A673 (cell line): ENCODE measurements around the gene TMEM95. TPM values are rescaled to one million over a fixed set of nuclear protein-coding genes. Genes with fewer than 3 reads are reported as not detected.
A peak's percentile ranks its signal among the peaks of the same experiment; 100 is the strongest.

ENCODE experiments used
- BruUV-seq: library from RNA; stranded (reverse); fragments of 400-500 nt; replicated peaks from 2 replicates; lab custom pipeline; 2021; lab: Mats Ljungman, UMichigan
- CTCF ChIA-PET: fragments of 300-600 bp; sonication (Branson Sonifier 250); formaldehyde crosslinking; loops from one replicate; lab custom pipeline; 2022; ENCODE audit warnings: antibody characterized with exemption; lab: Charles Lee
- POLR2A ChIA-PET: fragments of 300-600 bp; sonication (Branson Sonifier 250); formaldehyde crosslinking; loops from one replicate; lab custom pipeline; 2022; ENCODE audit warnings: antibody characterized with exemption; ENCODE audit not compliant: low non-redundant PET; lab: Charles Lee
- DNase-seq: peaks from one replicate; pipeline ENCODE4 v3.0.0-alpha.2; 2015; ENCODE audit warnings: low spot score
- H3K27ac ChIP-seq: fragments of 200-600 bp; sonication (generic); 2 replicates; pipeline ENCODE4 v1.5.1; 2016; ENCODE audit warnings: mixed run types, low read depth, mild to moderate bottlenecking, mixed read lengths, antibody characterized with exemption, low read length; ENCODE audit not compliant: poor library complexity, severe bottlenecking
- H3K27me3 ChIP-seq: fragments of 200-600 bp; sonication (generic); replicated peaks from 2 replicates; pipeline ENCODE4 v1.6.1; 2017; ENCODE audit warnings: mixed run types, low read depth, mild to moderate bottlenecking, mixed read lengths, antibody characterized with exemption, low read length; ENCODE audit not compliant: insufficient read depth, poor library complexity
- H3K36me3 ChIP-seq: fragments of 200-600 bp; sonication (generic); 2 replicates; pipeline ENCODE4 v1.6.1; 2016; ENCODE audit warnings: mixed run types, mild to moderate bottlenecking, mixed read lengths, antibody characterized with exemption, low read length; ENCODE audit not compliant: insufficient read depth, poor library complexity, severe bottlenecking
- H3K4me1 ChIP-seq: fragments of 200-600 bp; sonication (generic); 2 replicates; pipeline ENCODE4 v1.6.1; 2017; ENCODE audit warnings: mixed run types, mild to moderate bottlenecking, mixed read lengths, antibody characterized with exemption, low read length; ENCODE audit not compliant: insufficient read depth, poor library complexity, severe bottlenecking
- H3K4me3 ChIP-seq: fragments of 200-600 bp; sonication (generic); 2 replicates; pipeline ENCODE4 v1.5.1; 2016; ENCODE audit warnings: low read depth, mixed run types, mild to moderate bottlenecking, mixed read lengths, low read length; ENCODE audit not compliant: poor library complexity, severe bottlenecking
- H3K9me3 ChIP-seq: fragments of 200-600 bp; sonication (generic); 2 replicates; pipeline ENCODE4 v1.6.1; 2016; ENCODE audit warnings: mixed run types, low read depth, mild to moderate bottlenecking, mixed read lengths, antibody characterized with exemption, low read length; ENCODE audit not compliant: poor library complexity, severe bottlenecking
- CTCF ChIP-seq: fragments of 300-800, 200-600 bp; sonication (generic); conservative IDR thresholded peaks from 2 replicates; pipeline ENCODE4 v1.5.1; 2017; ENCODE audit warnings: low read depth, mild to moderate bottlenecking, antibody characterized with exemption, low read length, moderate library complexity, mixed read lengths
- EZH2 ChIP-seq: fragments of 200-600 bp; sonication (generic); IDR thresholded peaks from 2 replicates; pipeline ENCODE4 v1.6.1; 2017; ENCODE audit warnings: borderline replicate concordance, low read depth, mild to moderate bottlenecking, mixed read lengths, antibody characterized with exemption, low read length; ENCODE audit not compliant: poor library complexity, severe bottlenecking
- intact Hi-C: fragments of 100-400 bp; cut with micrococcal nuclease; formaldehyde crosslinking; loops from one replicate; pipeline ENCODE4 v1.10.0; 2022; ENCODE audit not compliant: unreplicated experiment
- total RNA-seq: library from RNA; stranded (reverse); gene quantifications from 2 replicates; pipeline ENCODE4 v1.2.3, GENCODE V29; 2021

Gene TMEM95
- total RNA-seq, 1 experiment from 2014 or later = not detected

- ChIA-PET POLR2A (no interaction called here), CTCF (no interaction called here)
- H3K9me3 ChIP-seq = no peaks in the 10 kb centered on the region
- peak overlapping the region; percentile 99 for H3K27ac ChIP-seq
- TF ChIP-seq EZH2 (no peak), CTCF (no peak)
- H3K27me3 ChIP-seq = no peaks in the 10 kb centered on the region
- DNase-seq = peak; percentile 42
- H3K4me1 ChIP-seq = peaks cover 19% of the 10 kb centered on the region
- peak overlapping the region; percentile 94 for H3K4me3 ChIP-seq
- no TSS peak for BruUV-seq
- H3K36me3 ChIP-seq = peaks cover 37% of the 10 kb centered on the region
- intact Hi-C loops = loop anchor here (5.0 kb wide), 1 partner anchor 56 kb away; the partner anchor contains the start of genes CTDNEP1 and ELP5
Measured at GRCh38 chr17:7307686-7308624, 47.0 kb upstream of the TMEM95 start.

GRCh38 chr17:7308625-7309433 is 46.1 kb upstream of the TMEM95 start:
- Histone ChIP-seq H3K36me3 (peaks cover 45% of the 10 kb centered on the region), H3K27me3 (no peaks in the 10 kb centered on the region), H3K4me1 (peaks cover 23% of the 10 kb centered on the region), H3K27ac (peak overlapping the region; percentile 99), H3K9me3 (no peaks in the 10 kb centered on the region), H3K4me3 (peak overlapping the region; percentile 94)
- ChIA-PET CTCF (interaction anchor here (0.6 kb wide), 1 partner anchor 66 kb away, joined by 5 read pairs; the partner anchor contains the start of gene GABARAP), POLR2A (no interaction called here)
- TSS peak; percentile 73 for BruUV-seq
- no peak for TF ChIP-seq CTCF
- TF ChIP-seq EZH2 = no peak
- intact Hi-C loops = loop anchor here (5.0 kb wide), 1 partner anchor 57 kb away; the partner anchor contains the start of genes CTDNEP1 and ELP5
- DNase-seq = peak; percentile 93

GRCh38 chr17:7309628-7310027 is 45.3 kb upstream of the TMEM95 start:
- no peaks in the 10 kb centered on the region for H3K9me3 ChIP-seq
- TF ChIP-seq CTCF (no peak), EZH2 (no peak)
- no TSS peak for BruUV-seq
- H3K36me3 ChIP-seq = peaks cover 47% of the 10 kb centered on the region
- peaks cover 24% of the 10 kb centered on the region for H3K4me1 ChIP-seq
- H3K4me3 ChIP-seq = peak overlapping the region; percentile 94
- no peak for DNase-seq
- H3K27me3 ChIP-seq = no peaks in the 10 kb centered on the region
- H3K27ac ChIP-seq = peak overlapping the region; percentile 32
- ChIA-PET POLR2A (no interaction called here), CTCF (interaction anchor here (0.6 kb wide), 1 partner anchor 67 kb away, joined by 5 read pairs; the partner anchor contains the start of gene GABARAP)
- intact Hi-C loops = loop anchor here (5.0 kb wide), 1 partner anchor 57 kb away; the partner anchor contains the start of genes CTDNEP1 and ELP5
